SKM-1 treated with dmso at 0.1 percent for 144 hours (cell line): ENCODE measurements around the gene ETV2.
"Not testable (repeated sequence)": the region's sequence is repeated elsewhere in the genome, so short reads cannot be mapped to it uniquely, and the experiment has no call there.

ENCODE experiments used
- DNase-seq: peaks from one replicate; lab custom pipeline; 2025; ENCODE audit not compliant: unreplicated experiment; lab: John Stamatoyannopoulos, UW

The ETV2 gene

DNA sequence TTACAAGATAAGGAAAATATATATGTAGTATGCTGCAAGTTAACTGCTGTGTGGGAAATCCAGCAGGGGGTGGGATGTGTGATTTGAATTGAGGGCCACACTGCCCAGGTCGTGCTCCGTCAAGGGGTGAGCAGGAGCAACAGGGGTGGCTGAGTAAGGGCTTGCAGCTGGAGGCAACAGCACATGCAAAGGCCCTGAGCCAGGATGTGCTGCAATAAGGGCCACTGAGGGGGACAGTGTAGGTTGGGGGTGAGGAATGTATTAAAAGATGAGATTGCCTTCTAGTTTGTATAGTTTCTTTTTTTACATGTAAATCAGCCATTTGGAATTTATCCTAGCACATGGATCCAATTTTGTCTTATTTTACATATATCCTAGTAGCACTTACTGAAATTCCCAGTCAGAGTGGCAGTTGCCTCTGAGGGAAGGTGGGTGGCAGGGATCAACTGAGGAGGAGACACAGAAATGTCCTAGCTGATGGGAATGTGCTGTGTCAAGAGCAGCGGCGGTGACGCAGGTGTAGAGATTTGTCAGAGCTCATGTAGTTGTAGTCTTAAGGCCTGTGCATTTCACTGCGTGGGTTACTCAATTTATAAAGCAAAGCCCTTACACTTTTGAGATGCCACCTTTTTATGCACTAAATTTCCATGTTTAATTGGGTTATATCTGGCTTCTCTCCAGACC lies 18.1 kb upstream of the ETV2 start:
- DNase-seq = no peak

GRCh38 chr19:35628264-35628564 lies 13.3 kb upstream of the ETV2 start:
- DNase-seq = no peak

- DNase-seq = peak; percentile 98
Measured at GRCh38 chr19:35628565-35629331, 12.8 kb upstream of the ETV2 start, which contains the start of gene RBM42. RBM42 (plus strand) TSS chr19:35629036; CDS start chr19:35629154, 118 bp downstream.

DNA sequence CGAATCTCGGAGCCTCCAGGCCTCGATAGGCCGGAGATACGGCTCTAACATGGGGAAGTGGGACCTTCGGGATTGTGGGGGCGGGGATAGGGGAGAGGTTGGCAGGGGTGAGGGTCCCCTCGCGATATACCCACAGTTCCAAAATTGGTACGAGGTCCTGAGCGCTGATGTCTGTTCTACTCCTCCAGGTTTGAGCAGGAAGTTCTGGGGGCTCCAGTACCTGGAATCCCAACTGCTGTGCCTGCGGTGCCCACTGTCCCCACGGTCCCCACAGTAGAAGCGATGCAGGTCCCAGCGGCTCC lies 12.3 kb upstream of the ETV2 start:
- no peak for DNase-seq

DNA sequence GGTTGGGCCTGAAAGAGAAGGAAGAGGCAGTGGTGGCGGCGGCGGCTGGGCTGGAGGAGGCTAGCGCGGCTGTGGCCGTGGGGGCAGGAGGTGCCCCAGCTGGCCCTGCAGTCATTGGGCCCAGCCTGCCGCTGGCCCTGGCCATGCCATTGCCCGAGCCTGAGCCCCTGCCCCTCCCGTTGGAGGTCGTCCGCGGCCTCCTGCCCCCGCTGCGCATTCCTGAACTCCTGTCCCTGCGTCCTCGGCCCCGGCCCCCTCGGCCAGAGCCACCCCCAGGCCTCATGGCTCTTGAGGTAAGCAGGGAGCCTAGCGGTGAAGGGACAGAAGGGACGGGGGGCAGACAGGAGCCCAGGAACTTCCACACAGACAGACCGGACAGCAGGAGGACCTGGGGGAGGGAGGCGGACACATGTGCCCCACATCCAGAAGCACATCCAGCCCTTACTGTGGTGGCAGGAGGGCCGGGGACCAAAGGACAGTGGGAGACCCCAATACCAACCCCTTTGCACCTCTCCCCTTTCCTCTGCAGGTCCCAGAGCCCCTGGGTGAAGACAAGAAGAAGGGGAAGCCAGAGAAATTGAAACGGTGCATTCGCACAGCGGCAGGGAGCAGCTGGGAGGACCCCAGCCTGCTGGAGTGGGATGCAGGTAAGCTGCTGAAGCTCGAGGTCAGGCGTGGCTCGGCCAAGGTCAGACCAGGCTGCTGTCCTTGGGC lies 7.7 kb upstream of the ETV2 start:
- DNase-seq = no peak

GRCh38 chr19:35636651-35637050 lies 4.9 kb upstream of the ETV2 start:
- DNase-seq = no peak

DNA sequence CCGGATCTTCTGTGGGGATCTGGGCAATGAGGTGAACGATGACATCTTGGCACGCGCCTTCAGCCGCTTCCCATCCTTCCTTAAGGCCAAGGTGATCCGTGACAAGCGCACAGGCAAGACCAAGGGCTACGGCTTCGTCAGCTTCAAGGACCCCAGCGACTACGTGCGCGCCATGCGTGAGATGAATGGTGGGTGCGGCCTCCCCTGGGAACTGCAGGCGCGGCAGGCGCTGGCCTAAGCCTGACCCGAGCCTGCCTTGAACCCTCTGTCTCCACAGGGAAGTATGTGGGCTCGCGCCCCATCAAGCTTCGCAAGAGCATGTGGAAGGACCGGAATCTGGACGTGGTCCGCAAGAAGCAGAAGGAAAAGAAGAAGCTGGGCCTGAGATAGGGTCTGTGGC lies 4.4 kb upstream of the ETV2 start:
- no peak for DNase-seq

DNA sequence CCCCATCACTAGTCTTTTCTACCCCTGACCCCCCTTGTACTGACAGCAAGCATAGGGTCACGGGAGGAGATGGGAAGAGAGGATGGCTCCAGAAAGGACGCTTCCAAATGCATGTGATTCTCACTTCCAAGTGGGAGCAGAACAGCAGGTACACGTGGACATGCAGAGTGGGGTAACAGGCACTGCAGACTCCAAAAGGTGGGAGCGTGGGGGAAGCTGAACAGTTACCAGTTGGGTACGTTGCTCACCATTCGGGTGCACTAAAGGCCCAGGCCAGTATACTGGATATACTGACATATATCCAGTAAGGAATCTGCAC lies 2.3 kb upstream of the ETV2 start:
- no peak for DNase-seq

DNA sequence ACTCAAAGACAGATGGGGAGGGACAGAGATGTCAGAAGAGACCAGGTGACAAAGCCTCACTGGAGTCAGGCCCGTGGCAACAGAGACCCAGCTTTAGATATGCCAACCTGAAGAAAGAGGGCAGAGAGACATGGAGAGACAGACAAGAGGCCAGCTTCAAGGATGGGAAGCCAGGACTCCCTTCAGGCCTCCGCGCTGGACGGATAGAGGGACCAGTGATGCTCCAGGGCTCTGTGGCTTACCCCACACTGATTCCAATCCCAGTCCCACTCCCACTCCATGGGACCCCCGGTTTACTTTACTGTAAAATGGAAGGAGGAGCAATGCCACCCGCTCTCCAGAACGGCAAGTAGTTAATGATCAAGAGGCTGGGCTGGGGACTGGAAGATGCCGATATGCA lies 1.7 kb upstream of the ETV2 start:
- no peak for DNase-seq

DNA sequence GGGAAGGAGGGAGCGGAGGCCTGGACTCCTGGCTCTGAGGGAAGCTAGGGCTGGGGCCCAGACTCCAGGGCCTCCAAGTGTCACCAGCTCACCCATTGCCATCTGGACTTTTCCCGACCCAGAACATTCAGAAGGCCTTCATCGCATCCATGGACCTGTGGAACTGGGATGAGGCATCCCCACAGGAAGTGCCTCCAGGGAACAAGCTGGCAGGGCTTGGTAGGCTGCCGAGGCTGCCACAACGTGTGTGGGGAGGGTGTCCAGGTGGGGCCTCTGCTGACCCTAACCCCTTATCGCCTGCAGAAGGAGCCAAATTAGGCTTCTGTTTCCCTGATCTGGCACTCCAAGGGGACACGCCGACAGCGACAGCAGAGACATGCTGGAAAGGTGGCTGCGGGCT lies 767 bp downstream of the ETV2 start:
- no peak for DNase-seq

DNA sequence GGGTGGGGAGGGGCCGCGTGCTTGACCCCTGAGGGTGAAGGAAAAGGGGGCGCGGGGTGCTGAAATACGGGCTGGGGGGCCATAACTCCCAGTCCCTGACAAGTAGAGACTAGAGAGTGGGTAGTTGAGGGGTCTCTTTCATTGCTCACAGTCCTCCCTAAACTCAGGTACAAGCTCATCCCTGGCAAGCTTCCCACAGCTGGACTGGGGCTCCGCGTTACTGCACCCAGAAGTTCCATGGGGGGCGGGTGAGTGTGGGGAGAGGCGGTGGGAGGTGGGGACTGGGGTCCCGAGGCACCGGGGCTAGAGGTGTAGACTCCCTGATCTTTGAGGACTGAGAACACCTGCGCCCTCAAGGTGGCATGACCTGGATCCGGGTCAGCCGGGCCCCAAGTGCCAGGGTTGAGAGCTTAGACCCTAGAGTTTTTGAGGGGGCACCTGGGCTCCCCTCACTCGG lies 1.3 kb downstream of the ETV2 start:
- no peak for DNase-seq

- peak; percentile 78 for DNase-seq
Measured at GRCh38 chr19:35643255-35644205, 2.0 kb downstream of the ETV2 start.

GRCh38 chr19:35644206-35644986 lies 2.9 kb downstream of the ETV2 start:
- DNase-seq = peak; percentile 94

DNA sequence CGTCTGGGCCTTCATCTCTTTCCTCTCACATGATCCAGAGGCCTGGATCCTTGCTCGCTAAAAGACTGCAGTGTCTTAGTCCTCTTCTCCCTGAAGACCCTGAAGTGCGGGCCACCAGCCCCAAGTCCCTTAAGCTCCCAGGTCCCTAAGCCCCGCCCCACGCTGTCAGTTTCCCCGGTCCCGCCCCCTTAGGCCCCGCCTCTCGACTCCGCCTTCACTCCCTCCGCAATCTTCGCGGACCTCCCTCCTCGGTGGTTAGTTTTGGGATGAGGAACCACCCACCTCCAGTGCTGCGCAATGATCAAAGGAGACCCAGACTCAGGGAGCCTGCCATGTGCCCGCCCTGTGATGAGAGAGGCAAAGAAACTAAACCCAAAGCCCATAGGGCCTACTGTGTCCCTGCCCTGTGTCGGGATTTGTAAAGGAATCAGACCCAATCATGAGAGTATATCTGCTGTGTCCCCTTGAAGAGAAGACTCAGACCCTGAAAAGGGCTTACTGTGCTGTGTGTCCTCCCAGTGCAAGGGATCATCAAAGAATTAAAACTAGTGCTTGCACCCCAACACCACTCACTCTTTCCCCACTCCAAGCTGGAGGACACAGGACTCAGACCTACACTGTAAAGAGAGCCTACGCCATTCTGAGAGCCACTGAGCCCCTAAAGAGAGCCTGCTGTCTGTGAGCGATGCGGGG lies 3.6 kb downstream of the ETV2 start:
- DNase-seq = peak; percentile 73

GRCh38 chr19:35645680-35646511 lies 4.4 kb downstream of the ETV2 start:
- DNase-seq = no peak

GRCh38 chr19:35648017-35648961 lies 6.7 kb downstream of the ETV2 start, which contains the start of gene COX6B1:
COX6B1 (plus strand) TSS chr19:35648323; CDS start chr19:35651244, 2,921 bp downstream.
- DNase-seq = peak; percentile 98

DNA sequence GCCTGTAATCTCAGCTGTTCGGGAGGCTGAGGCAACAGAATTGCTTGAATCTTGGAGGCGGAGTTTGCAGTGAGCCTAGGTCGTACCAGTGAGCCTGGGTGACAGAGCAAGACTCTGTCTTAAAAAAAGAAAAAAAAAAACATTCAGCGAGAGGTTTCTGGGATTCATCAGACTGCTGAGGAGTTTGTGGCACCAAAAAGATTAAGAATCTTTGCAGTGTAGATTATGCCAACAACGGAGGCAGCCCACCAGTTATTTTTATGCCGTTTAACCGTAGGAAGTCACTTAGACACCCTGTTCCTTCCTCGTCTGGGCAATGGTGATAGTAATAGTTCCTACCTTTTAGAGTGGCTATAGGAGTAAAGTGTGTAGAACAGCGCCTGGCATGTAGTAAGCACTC lies 9.0 kb downstream of the ETV2 start:
- no peak for DNase-seq

DNA sequence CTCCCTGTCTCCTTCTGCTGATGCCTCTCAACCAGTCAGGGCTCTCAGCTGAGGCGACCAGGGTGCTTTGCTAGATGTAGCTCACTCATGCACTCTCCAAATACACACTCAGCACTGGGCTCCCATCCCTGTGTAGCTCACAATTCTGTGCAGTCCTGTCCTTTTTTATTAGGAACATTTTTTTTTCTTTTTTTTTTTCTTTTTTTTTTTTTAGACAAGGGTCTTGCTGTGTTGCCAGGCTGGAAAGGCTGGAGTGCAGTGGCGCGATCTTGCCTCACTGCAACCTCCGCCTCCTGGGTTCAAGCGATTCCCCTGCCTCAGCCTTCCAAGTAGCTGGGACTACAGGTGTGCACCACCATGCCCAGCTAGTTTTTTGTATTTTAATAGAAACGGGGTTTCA lies 13.3 kb downstream of the ETV2 start:
- DNase-seq = not testable (repeated sequence)
